Glomerular visceral epithelial cell (primary cell): ENCODE measurements around the gene RALGPS1.
A peak's percentile ranks its signal among the peaks of the same experiment; 100 is the strongest.
"Not testable (repeated sequence)": the region's sequence is repeated elsewhere in the genome, so short reads cannot be mapped to it uniquely, and the experiment has no call there.

ENCODE experiments used
- DNase-seq: peaks from one replicate; pipeline ENCODE4 v3.0.0-alpha.2; 2016; ENCODE audit errors: extremely low spot score

RALGPS1 gene

GRCh38 chr9:127155314-127155960, 240.9 kb downstream of the RALGPS1 start:
- DNase-seq = no peak

GRCh38 chr9:127158786-127159324, 244.3 kb downstream of the RALGPS1 start:
- no peak for DNase-seq

- DNase-seq = peak; percentile 86
These were observed 244.8 kb downstream of the RALGPS1 start for GRCh38 chr9:127159325-127159801.

GRCh38 chr9:127159949-127160610, 245.5 kb downstream of the RALGPS1 start:
- DNase-seq = no peak

- no peak for DNase-seq
These were observed 246.6 kb downstream of the RALGPS1 start for GRCh38 chr9:127161081-127161624.

- DNase-seq = no peak
These were observed 247.7 kb downstream of the RALGPS1 start for GRCh38 chr9:127162046-127162863.

GRCh38 chr9:127162864-127163365, 248.3 kb downstream of the RALGPS1 start:
- DNase-seq = no peak

- DNase-seq = peak; percentile 41
These were observed 248.8 kb downstream of the RALGPS1 start for GRCh38 chr9:127163409-127163808.

- no peak for DNase-seq
These were observed 250.5 kb downstream of the RALGPS1 start for GRCh38 chr9:127165116-127165515.

- DNase-seq = no peak
These were observed 251.5 kb downstream of the RALGPS1 start for GRCh38 chr9:127166111-127166510.

GRCh38 chr9:127166651-127167524, 252.3 kb downstream of the RALGPS1 start:
- DNase-seq = peak; percentile 85

GRCh38 chr9:127167560-127168326, 253.2 kb downstream of the RALGPS1 start:
- no peak for DNase-seq

- no peak for DNase-seq
These were observed 254.4 kb downstream of the RALGPS1 start for GRCh38 chr9:127168756-127169574.

- no peak for DNase-seq
These were observed 254.9 kb downstream of the RALGPS1 start for GRCh38 chr9:127169575-127169883.

- no peak for DNase-seq
These were observed 255.5 kb downstream of the RALGPS1 start for GRCh38 chr9:127170103-127170502.

- peak; percentile 50 for DNase-seq
These were observed 256.1 kb downstream of the RALGPS1 start for GRCh38 chr9:127170652-127171051.

- DNase-seq = not testable (repeated sequence)
These were observed 256.8 kb downstream of the RALGPS1 start for GRCh38 chr9:127171348-127171747.

- no peak for DNase-seq
These were observed 257.6 kb downstream of the RALGPS1 start for GRCh38 chr9:127172066-127172707.

GRCh38 chr9:127173063-127173462, 258.5 kb downstream of the RALGPS1 start:
- no peak for DNase-seq
